SH-SY5Y (cell line): ENCODE measurements around the gene PSMD11.

Experiments used
- GATA2 ChIP-seq: IDR thresholded peaks from 2 replicates; pipeline ENCODE4 v1.6.1; 2011; ENCODE audit warnings: mild to moderate bottlenecking, low read depth, low read length
- GATA3 ChIP-seq: IDR thresholded peaks from 2 replicates; pipeline ENCODE4 v1.6.1; 2011; ENCODE audit warnings: low read depth, mild to moderate bottlenecking, low read length, moderate library complexity

Gene PSMD11

DNA sequence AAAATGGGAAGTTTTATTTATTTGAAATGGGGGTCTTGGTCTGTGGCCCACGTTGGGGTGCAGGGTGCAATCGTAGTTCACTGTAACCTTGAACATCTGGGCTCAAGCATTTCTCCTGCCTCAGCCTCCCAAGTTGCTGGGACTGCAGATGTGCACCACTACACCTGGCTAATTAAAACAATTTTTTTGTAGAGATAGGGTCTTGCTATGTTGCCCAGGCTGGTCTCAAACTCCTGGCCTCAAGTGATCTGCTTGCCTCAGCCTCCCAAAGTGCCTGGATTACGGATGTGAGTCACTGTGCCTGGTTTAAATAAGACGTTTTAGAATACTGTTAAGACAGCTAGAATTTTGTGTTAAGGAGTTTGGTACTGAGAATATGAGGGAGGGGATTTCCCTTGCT is 15.7 kb downstream of the PSMD11 start:
- no peak for TF ChIP-seq GATA2
- no peak for TF ChIP-seq GATA3

DNA sequence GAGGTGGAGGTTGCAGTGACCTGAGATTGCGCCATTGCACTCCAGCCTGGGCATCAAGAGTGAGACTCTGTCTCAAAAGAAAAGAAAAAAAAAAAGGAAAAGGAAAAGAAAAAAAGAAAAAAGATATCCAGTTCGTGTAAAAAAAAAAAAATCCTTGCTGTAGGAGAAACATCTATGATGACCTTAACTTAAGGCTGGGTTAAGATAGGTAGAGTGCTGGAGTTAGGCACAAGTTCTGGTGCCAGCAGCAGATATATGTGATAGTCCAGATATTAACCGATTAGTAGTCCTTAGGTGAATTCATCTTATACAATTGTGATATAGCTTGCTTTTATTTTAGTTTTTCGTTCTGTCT is 17.2 kb downstream of the PSMD11 start:
- no peak for TF ChIP-seq GATA3
- TF ChIP-seq GATA2, result no peak

DNA sequence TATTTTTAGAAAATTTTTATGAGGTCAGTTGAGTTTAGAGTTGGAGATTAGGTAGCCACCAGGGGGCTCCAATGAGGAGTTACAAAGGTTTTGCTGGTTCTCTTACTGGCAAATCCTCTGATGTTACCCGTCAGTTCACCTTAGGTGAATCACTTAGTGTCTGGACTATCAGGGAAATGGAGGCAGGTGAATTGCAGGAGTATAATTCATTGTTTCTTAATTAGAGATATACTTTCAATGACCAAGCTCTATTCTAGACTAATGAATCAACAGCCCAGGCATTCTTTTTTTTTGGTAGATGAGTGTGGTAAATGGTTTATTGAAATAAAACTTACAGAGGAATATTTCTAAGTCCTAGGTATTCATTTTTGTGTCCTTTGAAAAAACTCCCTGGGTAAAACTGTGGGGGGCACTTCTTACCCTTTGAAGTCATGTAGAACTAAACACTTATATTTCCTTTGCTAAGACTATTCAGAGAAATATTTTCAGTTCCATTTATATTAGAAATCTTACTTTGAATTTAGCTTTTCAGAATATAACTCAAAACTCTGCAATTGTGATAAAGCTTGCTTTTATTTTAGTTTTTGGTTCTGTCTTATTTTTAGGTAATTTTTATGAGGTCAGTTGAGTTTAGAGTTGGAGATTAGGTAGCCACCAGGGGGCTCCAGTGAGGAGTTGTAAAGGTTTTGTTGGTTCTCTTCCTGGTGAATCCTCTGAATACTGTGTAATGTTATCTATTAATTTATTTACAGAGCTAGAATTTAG is 17.7 kb downstream of the PSMD11 start:
- no peak for TF ChIP-seq GATA3
- TF ChIP-seq GATA2, result no peak

DNA sequence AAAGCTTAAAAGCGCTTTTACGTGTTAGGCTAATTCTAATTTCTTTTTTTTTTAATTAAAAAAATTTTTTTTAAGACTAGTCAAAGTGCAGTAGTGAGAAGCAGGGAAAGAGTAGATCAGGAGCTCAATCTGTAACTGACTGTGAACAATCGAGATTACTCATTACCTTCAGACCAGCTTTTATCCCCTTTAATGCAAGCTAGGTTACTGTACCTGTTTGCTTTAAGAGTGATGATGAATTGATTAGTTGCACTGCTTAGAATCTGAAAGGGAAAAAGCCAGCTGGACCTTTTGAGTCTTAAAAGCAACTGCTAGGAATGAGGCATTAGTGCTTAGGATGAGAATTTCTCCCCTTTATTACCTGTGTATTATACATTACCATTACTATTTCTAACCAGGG is 19.0 kb downstream of the PSMD11 start:
- TF ChIP-seq GATA2, result no peak
- no peak for TF ChIP-seq GATA3

DNA sequence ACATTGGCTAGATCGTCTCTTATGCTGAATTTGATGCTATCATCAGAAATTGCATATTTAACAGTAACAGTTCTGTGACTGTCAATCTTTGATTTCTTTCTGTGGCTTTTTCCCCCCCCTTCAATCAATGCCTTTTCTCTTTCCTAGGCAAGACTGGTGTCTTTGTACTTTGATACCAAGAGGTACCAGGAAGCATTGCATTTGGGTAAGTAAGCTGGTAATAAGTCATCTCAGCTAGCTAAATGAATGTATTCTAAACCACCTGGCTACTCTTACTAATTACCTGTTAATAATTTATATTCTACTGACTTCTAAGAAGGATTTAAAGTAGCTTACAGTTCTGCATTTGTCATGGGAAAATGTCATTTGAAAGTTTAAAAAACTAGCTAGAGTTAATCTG is 20.1 kb downstream of the PSMD11 start:
- TF ChIP-seq GATA2, result no peak

DNA sequence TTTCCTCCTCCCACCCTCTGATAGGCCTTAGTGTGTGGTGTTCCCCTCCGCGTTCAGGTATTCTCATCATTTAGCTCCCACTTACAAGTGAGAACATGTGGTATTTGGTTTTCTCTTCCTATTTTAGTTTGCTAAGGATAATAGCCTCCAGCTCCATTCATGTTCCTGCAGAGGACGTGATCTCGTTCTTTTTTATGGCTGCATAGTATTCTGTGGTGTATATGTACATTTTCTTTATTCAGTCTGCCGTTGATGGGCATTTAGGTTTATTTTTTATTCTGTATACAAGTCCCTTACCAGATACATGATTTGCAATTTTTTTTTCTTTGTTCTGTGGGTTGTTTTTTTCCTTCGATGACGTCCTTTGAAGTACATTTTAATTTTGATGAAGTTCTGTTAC is 23.6 kb downstream of the PSMD11 start:
- no peak for TF ChIP-seq GATA2
- no peak for TF ChIP-seq GATA3

DNA sequence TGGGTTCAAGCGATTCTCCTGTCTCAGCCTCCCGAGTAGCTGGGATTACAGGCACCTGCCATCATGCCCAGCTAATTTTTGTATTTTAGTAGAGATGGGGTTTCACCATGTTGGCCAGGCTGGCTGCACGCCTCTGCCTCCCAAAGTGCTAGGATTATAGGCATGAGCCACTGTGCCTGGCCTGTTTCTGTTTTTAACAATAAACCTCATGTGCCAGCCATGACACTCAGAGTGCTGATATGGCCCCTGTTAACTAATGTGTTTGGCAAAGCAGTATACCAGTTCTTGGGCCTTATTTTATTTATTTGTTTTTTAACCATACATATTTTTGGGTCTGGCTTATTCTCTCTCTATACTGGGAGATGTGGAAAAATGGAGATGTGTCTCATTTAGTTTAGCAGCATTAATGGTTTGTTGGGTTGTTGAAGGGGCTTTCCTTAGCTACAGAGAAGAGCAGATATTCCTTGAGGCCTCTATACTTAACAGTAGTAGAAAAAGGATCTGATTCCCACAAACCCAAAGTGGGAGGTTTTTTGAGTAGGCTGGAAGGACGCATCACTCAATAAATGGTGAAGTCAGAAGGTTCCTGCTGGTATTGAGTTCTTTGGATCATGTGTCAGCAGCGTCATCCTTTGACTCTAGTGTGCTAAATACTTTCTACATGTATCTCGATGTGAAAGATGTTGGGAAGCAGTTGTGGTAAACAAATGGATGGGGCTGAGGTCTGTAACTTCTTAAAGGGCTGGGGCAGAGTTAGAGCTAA is 26.3 kb downstream of the PSMD11 start:
- TF ChIP-seq GATA2 (no peak), GATA3 (no peak)

DNA sequence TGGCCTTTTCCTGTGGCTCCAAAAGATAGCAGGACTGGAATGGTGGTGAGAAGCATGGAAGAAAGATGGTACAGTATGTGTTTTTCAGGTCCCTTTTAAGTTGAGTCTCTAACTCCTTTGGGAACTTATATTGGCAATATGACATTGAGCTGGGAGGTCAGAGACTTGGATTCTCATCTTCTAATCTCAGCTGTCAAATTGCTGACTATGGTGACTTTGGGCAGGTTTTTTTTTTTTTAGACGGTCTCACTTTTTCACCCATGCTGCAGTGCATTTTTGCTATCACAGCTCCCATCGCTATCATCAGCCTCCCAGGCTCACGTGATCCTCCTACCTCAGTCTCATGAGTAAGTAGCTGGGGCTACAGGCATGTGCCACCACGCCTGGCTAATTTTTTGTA is 27.3 kb downstream of the PSMD11 start:
- TF ChIP-seq GATA2, result no peak
- TF ChIP-seq GATA3, result no peak

DNA sequence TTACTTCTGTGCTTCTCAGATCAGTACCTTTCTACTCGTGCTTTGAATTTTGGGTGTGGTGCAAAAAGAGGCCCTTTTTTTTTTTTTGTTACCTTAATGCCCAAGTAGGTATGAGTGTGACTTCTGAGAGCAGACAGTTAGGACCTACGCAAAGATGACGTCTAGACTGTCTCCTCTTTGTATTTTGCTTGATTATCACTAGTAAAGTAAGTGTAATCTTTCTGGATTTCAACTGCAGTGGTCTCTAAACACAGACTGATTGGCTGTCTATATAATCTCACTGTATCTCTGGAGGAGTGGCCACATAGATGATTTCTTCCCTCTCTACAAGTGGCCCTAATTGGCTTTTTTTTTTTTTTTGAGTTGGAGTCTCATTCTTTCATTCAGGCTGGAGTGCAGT is 30.9 kb downstream of the PSMD11 start:
- TF ChIP-seq GATA2 (no peak), GATA3 (no peak)

DNA sequence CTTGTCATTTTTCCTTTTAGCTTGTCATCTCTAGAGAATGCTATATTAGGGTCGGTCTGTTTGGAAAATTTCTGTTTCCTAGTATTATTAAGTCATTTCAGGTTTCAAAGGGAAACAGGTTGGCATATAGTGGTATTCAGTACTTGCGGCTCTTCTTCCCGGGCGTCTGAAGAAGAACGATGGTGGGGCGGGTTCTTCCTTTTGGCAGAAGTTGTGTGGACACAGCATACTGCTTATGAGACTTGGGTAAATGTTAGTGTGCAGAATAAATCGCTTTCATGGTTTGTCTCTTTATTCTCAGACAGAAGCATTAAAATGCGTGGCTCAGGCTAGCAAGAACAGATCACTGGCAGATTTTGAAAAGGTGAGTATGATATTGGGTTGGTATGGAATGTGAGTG is 32.9 kb downstream of the PSMD11 start:
- no peak for TF ChIP-seq GATA3
- TF ChIP-seq GATA2, result no peak

DNA sequence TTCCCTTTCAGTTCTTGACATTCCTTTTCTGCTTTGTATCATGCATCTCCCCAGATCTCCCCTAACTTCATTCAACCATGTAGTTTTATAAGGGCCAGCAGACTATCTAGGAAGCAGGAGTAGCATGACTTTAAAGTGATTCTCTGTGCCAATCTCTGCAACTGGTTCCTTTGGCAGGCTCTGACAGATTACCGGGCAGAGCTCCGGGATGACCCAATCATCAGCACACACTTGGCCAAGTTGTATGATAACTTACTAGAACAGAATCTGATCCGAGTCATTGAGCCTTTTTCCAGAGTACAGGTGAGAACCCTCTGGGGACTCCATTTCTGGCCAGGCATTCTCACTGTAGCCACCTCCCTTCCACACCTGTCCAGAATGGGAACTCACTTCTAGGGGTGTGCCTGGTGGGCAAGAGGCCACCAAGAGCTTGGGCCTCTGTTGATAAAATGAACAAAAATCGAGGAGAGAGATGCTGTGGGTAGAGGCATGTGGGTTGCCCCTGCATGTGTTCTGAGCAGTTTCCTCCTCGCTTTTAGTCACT is 34.8 kb downstream of the PSMD11 start:
- TF ChIP-seq GATA3 (no peak), GATA2 (no peak)

DNA sequence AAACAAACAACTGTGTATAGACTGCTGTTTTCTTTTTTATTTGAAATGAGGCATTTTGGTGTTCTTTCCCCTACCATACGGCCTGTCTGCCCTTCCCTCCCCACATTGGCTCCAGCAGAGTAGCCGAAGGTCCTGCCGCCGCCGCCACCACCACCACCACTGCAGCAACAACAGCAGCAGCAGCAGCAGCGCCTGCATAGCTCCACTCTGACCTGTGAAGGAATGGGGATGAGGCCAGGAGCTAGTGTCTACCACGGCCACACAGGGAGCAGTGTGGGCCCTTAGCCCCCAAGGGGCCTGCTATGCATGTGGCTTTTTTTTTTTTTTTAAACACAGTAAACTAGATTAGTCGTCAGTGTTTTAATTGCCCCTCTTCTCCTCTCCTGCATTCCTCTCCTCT is 36.9 kb downstream of the PSMD11 start:
- TF ChIP-seq GATA2 (no peak), GATA3 (no peak)

DNA sequence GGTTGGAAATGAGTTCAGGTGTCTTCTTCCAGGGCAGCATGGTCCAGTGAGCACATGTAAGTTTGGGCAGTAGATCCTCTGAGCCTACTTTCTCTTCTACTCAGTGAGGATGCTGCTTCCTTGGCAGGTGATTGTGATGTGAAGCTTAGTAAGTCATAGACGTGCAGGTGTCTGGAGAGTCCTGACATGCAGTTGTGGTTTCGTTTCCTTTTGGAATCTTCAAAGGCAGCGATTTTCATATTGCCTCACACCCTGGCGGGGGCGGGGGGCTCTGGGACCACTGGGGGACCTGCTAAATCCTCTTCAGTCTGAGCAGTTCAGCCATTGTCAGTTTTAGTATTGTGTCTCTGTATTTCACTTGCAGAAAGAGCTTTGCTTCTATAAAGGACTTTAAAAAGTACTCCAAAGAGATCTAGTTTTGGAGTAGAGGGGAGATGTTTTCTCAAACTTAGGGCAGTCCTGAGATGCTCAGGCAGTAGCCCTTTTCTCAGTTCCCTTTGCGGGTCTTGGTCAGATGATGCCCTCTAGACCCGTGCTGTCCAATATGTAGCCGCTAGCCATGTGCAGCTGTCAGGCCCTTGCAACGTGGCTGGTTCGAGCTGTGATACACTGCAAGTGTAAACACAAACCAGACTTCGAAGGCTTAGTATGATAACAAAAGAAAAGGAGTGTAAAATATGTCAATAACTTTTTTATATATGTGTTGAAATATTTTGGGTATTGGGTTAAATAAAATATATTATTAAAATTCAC is 38.4 kb downstream of the PSMD11 start:
- TF ChIP-seq GATA3 (no peak), GATA2 (no peak)

DNA sequence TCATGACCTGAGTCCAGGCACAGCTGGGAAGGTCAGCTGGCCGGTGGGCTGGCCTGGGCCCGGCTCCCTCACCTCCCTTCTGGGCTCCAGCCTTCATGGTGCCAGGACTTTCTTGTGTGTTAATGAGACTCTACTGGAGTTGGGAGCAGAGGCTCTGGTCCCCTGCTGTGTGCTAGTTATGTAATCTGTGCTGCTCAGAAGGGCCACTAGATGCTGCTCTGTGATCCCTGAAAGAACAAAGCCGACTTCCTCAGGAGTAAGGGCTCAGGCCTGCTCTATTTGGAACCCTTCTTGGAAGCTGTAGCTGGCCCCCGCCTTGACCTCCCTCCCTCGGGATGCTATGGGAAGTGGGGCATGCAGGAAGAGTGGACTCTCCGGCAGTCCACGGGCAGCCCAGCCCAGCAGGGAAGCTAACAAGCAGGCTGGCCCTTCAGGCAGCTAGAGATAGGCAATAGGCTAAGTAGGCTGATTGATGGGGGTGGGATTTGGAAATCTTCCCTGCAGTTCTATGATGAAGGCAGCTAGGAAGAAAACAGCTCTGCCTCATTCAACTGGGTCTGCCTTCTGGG is 39.2 kb downstream of the PSMD11 start:
- TF ChIP-seq GATA3, result no peak
- TF ChIP-seq GATA2, result no peak

DNA sequence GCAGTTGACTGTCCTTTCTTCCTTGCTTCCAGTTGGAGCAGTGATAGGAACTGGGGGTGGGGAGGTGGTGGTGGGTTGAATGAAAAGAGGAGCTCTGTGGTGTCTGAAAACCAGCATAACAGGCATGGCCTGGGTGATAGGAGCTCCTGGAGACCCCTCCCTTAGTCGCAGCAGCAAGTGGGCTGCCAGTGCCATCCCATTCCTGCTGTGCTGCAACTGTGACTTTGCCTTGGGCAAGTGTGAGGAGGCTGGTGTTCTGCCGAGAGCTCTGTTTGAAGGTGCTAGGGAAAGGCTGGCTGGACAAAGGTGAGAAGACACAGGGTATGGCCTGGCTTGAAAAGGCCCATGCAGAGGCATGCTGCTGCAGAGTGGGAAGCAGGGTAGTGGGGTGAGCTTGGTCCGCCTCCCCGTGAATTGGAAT is 39.7 kb downstream of the PSMD11 start:
- no peak for TF ChIP-seq GATA3
- TF ChIP-seq GATA2, result no peak
